GM21367 (cell line): Measurements from ENCODE around the gene CNTN5.

ENCODE experiments used
- ATAC-seq: cut with Tn5 transposase; IDR thresholded peaks from one replicate; pipeline ENCODE4 v1.9.1; 2021; ENCODE audit not compliant: unreplicated experiment

CNTN5 gene

GRCh38 chr11:99887481-99887880 lies 866.7 kb downstream of the CNTN5 start:
- no peak for ATAC-seq

- no peak for ATAC-seq
These were observed 873.1 kb downstream of the CNTN5 start for GRCh38 chr11:99893811-99894210.

GRCh38 chr11:99901175-99901574 lies 880.4 kb downstream of the CNTN5 start:
- ATAC-seq: no peak

GRCh38 chr11:99911116-99911515 lies 890.4 kb downstream of the CNTN5 start:
- ATAC-seq: no peak

- no peak for ATAC-seq
These were observed 895.3 kb downstream of the CNTN5 start for GRCh38 chr11:99916078-99916477.

- ATAC-seq: no peak
These were observed 898.0 kb downstream of the CNTN5 start for GRCh38 chr11:99918761-99919160.

GRCh38 chr11:99920956-99921355 lies 900.2 kb downstream of the CNTN5 start:
- no peak for ATAC-seq

GRCh38 chr11:99925968-99926367 lies 905.2 kb downstream of the CNTN5 start:
- no peak for ATAC-seq

- no peak for ATAC-seq
These were observed 911.9 kb downstream of the CNTN5 start for GRCh38 chr11:99932684-99933083.

GRCh38 chr11:99934008-99934407 lies 913.3 kb downstream of the CNTN5 start:
- no peak for ATAC-seq

GRCh38 chr11:99937330-99937729 lies 916.6 kb downstream of the CNTN5 start:
- no peak for ATAC-seq

GRCh38 chr11:99952816-99953215 lies 932.1 kb downstream of the CNTN5 start:
- ATAC-seq: no peak

- ATAC-seq: no peak
These were observed 939.8 kb downstream of the CNTN5 start for GRCh38 chr11:99960536-99960935.

- no peak for ATAC-seq
These were observed 947.6 kb downstream of the CNTN5 start for GRCh38 chr11:99968336-99968735.

GRCh38 chr11:99973993-99974392 lies 953.2 kb downstream of the CNTN5 start:
- ATAC-seq: no peak

GRCh38 chr11:99979042-99979441 lies 958.3 kb downstream of the CNTN5 start:
- ATAC-seq: no peak

- no peak for ATAC-seq
These were observed 967.2 kb downstream of the CNTN5 start for GRCh38 chr11:99987821-99988470.

GRCh38 chr11:99988471-99988837 lies 967.7 kb downstream of the CNTN5 start:
- no peak for ATAC-seq

- no peak for ATAC-seq
These were observed 983.2 kb downstream of the CNTN5 start for GRCh38 chr11:100003985-100004384.

- ATAC-seq: no peak
These were observed 983.8 kb downstream of the CNTN5 start for GRCh38 chr11:100004541-100004940.

- ATAC-seq: no peak
These were observed 987.7 kb downstream of the CNTN5 start for GRCh38 chr11:100008417-100008816.

GRCh38 chr11:100009728-100010127 lies 989.0 kb downstream of the CNTN5 start:
- ATAC-seq: no peak

GRCh38 chr11:100010393-100010792 lies 989.6 kb downstream of the CNTN5 start:
- no peak for ATAC-seq
